RWPE2 (cell line): Measurements from ENCODE around the gene AGBL4.

Experiments
- ATAC-seq: fragments of 200-7000 bp; cut with Tn5 transposase; 3 replicates; pipeline ENCODE4 v1.9.1; 2021; ENCODE audit warnings: low read depth
- DNase-seq: peaks from one replicate; pipeline ENCODE4 v3.0.0-alpha.2; 2020; ENCODE audit warnings: low spot score
- H3K27ac ChIP-seq: fragments of 450-650 bp; 2 replicates; pipeline ENCODE4 v1.5.1; 2017; ENCODE audit warnings: mild to moderate bottlenecking; ENCODE audit not compliant: poor library complexity, severe bottlenecking
- H3K27me3 ChIP-seq: fragments of 250-450 bp; sonication (Bioruptor Pico); 2 replicates; pipeline ENCODE4 v1.5.1; 2021; ENCODE audit warnings: mild to moderate bottlenecking, moderate library complexity; ENCODE audit not compliant: insufficient read depth, poor library complexity, severe bottlenecking
- H3K36me3 ChIP-seq: fragments of 250-450 bp; sonication (Bioruptor Pico); 2 replicates; pipeline ENCODE4 v1.5.1; 2020; ENCODE audit warnings: low read depth, mild to moderate bottlenecking, moderate library complexity
- H3K4me1 ChIP-seq: fragments of 250-450 bp; sonication (Bioruptor Pico); 2 replicates; pipeline ENCODE4 v1.5.1; 2021; ENCODE audit warnings: mild to moderate bottlenecking, moderate library complexity; ENCODE audit not compliant: insufficient read depth, poor library complexity, severe bottlenecking
- H3K4me3 ChIP-seq: fragments of 250-450 bp; sonication (Bioruptor Pico); 2 replicates; pipeline ENCODE4 v1.5.1; 2021; ENCODE audit warnings: mild to moderate bottlenecking, moderate library complexity; ENCODE audit not compliant: severe bottlenecking
- H3K9me3 ChIP-seq: fragments of 250-450 bp; sonication (Bioruptor Pico); 2 replicates; pipeline ENCODE4 v1.5.1; 2021; ENCODE audit warnings: mild to moderate bottlenecking, moderate library complexity; ENCODE audit not compliant: severe bottlenecking
- CTCF ChIP-seq: fragments of 450-650 bp; IDR thresholded peaks from one replicate; pipeline ENCODE4 v1.5.1; 2017; ENCODE audit warnings: mild to moderate bottlenecking, moderate library complexity; ENCODE audit not compliant: poor library complexity, severe bottlenecking

Gene AGBL4

GRCh38 chr1:48999321-48999720 lies 1024.4 kb downstream of the AGBL4 start:
- Histone ChIP-seq H3K27me3 (no peaks in the 10 kb centered on the region), H3K9me3 (no peaks in the 10 kb centered on the region), H3K4me1 (no peaks in the 10 kb centered on the region), H3K27ac (no peak overlapping the region), H3K4me3 (no peak overlapping the region), H3K36me3 (no peaks in the 10 kb centered on the region)
- ATAC-seq: no peak
- TF ChIP-seq CTCF: no peak
- DNase-seq: no peak

GRCh38 chr1:48996311-48996710 lies 1027.4 kb downstream of the AGBL4 start:
- H3K4me3 ChIP-seq: no peak overlapping the region
- DNase-seq (no peak), ATAC-seq (no peak)
- no peak for TF ChIP-seq CTCF
- no peaks in the 10 kb centered on the region for H3K36me3 ChIP-seq
- no peaks in the 10 kb centered on the region for H3K9me3 ChIP-seq
- H3K4me1 ChIP-seq: no peaks in the 10 kb centered on the region
- no peak overlapping the region for H3K27ac ChIP-seq
- no peaks in the 10 kb centered on the region for H3K27me3 ChIP-seq

- DNase-seq (no peak), ATAC-seq (no peak)
- no peaks in the 10 kb centered on the region for H3K9me3 ChIP-seq
- no peak for TF ChIP-seq CTCF
- no peaks in the 10 kb centered on the region for H3K27me3 ChIP-seq
- no peak overlapping the region for H3K4me3 ChIP-seq
- no peak overlapping the region for H3K27ac ChIP-seq
- no peaks in the 10 kb centered on the region for H3K4me1 ChIP-seq
- H3K36me3 ChIP-seq: no peaks in the 10 kb centered on the region
Measured at GRCh38 chr1:48988633-48989197, 1035.0 kb downstream of the AGBL4 start.

GRCh38 chr1:48979940-48980339 lies 1043.8 kb downstream of the AGBL4 start:
- ATAC-seq (no peak), DNase-seq (no peak)
- no peaks in the 10 kb centered on the region for H3K9me3 ChIP-seq
- no peaks in the 10 kb centered on the region for H3K36me3 ChIP-seq
- H3K27me3 ChIP-seq: no peaks in the 10 kb centered on the region
- TF ChIP-seq CTCF: no peak
- H3K4me1 ChIP-seq: no peaks in the 10 kb centered on the region
- no peak overlapping the region for H3K4me3 ChIP-seq
- H3K27ac ChIP-seq: no peak overlapping the region

- Histone ChIP-seq H3K9me3 (no peaks in the 10 kb centered on the region), H3K27me3 (no peaks in the 10 kb centered on the region), H3K27ac (no peak overlapping the region), H3K4me3 (no peak overlapping the region), H3K4me1 (no peaks in the 10 kb centered on the region), H3K36me3 (no peaks in the 10 kb centered on the region)
- DNase-seq: no peak
- no peak for TF ChIP-seq CTCF
- no peak for ATAC-seq
Measured at GRCh38 chr1:48978413-48978812, 1045.3 kb downstream of the AGBL4 start.
